Upper lobe of left lung (tissue), 4 donors: ENCODE results near the gene FAM110C.

ENCODE experiments used
- CTCF ChIP-seq, 6 experiments: fragments of 450-650 bp in 4 of 6; fragments of 200-600 bp in 2 of 6; sonication (generic) in 2 of 6; IDR thresholded peaks; one replicate each; pipeline ENCODE4 v1.5.1; 2016 to 2019; ENCODE audit warnings: antibody characterized with exemption in 6 of 6
- EP300 ChIP-seq, 4 donors: sonication (generic); formaldehyde crosslinking; IDR thresholded peaks; one replicate each; pipeline ENCODE4 v1.5.1; 2017; ENCODE audit warnings: antibody characterized with exemption in 4 of 4, control low read depth in 2 of 4
- POLR2A ChIP-seq, 4 donors: fragments of 450-650 bp; IDR thresholded peaks; one replicate each; pipeline ENCODE4 v1.5.1; 2016 to 2017; ENCODE audit warnings: antibody characterized with exemption in 4 of 4, mild to moderate bottlenecking in 2 of 4

- no peak for TF ChIP-seq POLR2A (IDR thresholded peaks at IDR 0.05)
- TF ChIP-seq CTCF (IDR thresholded peaks at IDR 0.05): no peak
- TF ChIP-seq EP300 (IDR thresholded peaks at IDR 0.05): no peak
Measured at GRCh38 chr2:26891-27290, 19.4 kb downstream of the FAM110C start.
